Activated naive CD4-positive, alpha-beta T cell treated with Interleukin-2 at 50 U/mL for 16 hours (primary cell): Measurements from ENCODE around the gene ADGRL3.
"Not testable (repeated sequence)": the region's sequence is repeated elsewhere in the genome, so short reads cannot be mapped to it uniquely, and the experiment has no call there.

Source experiments
- DNase-seq: peaks from one replicate; pipeline ENCODE4 v3.0.0-alpha.2; 2020

Gene ADGRL3

GRCh38 chr4:61571761-61572559 lies 371.8 kb downstream of the ADGRL3 start:
- DNase-seq, result no peak

- no peak for DNase-seq
These were observed 375.7 kb downstream of the ADGRL3 start for GRCh38 chr4:61575796-61576195.

GRCh38 chr4:61579786-61580185 lies 379.7 kb downstream of the ADGRL3 start:
- no peak for DNase-seq

GRCh38 chr4:61580721-61581377 lies 380.7 kb downstream of the ADGRL3 start:
- DNase-seq, result no peak

- no peak for DNase-seq
These were observed 383.6 kb downstream of the ADGRL3 start for GRCh38 chr4:61583696-61584095.

GRCh38 chr4:61588621-61589402 lies 388.7 kb downstream of the ADGRL3 start:
- no peak for DNase-seq

- no peak for DNase-seq
These were observed 390.8 kb downstream of the ADGRL3 start for GRCh38 chr4:61590881-61591280.

- DNase-seq, result no peak
These were observed 396.6 kb downstream of the ADGRL3 start for GRCh38 chr4:61596606-61597340.

GRCh38 chr4:61603086-61603485 lies 403.0 kb downstream of the ADGRL3 start:
- no peak for DNase-seq

GRCh38 chr4:61604054-61604453 lies 403.9 kb downstream of the ADGRL3 start:
- no peak for DNase-seq

- DNase-seq, result no peak
These were observed 405.9 kb downstream of the ADGRL3 start for GRCh38 chr4:61605984-61606383.

- no peak for DNase-seq
These were observed 414.1 kb downstream of the ADGRL3 start for GRCh38 chr4:61614231-61614630.

- DNase-seq, result no peak
These were observed 419.4 kb downstream of the ADGRL3 start for GRCh38 chr4:61619528-61619927.

- DNase-seq, result no peak
These were observed 428.2 kb downstream of the ADGRL3 start for GRCh38 chr4:61628282-61628681.

- DNase-seq, result no peak
These were observed 428.6 kb downstream of the ADGRL3 start for GRCh38 chr4:61628727-61629126.

GRCh38 chr4:61630548-61630947 lies 430.4 kb downstream of the ADGRL3 start:
- DNase-seq, result no peak

- no peak for DNase-seq
These were observed 438.5 kb downstream of the ADGRL3 start for GRCh38 chr4:61638591-61638990.

GRCh38 chr4:61646746-61647350 lies 446.7 kb downstream of the ADGRL3 start:
- not testable (repeated sequence) for DNase-seq

- DNase-seq, result no peak
These were observed 448.1 kb downstream of the ADGRL3 start for GRCh38 chr4:61648264-61648663.

- no peak for DNase-seq
These were observed 456.9 kb downstream of the ADGRL3 start for GRCh38 chr4:61657016-61657415.

GRCh38 chr4:61661960-61662359 lies 461.8 kb downstream of the ADGRL3 start:
- no peak for DNase-seq

- no peak for DNase-seq
These were observed 462.2 kb downstream of the ADGRL3 start for GRCh38 chr4:61662362-61662761.

- DNase-seq, result no peak
These were observed 463.2 kb downstream of the ADGRL3 start for GRCh38 chr4:61663310-61663709.
